GM12875 (cell line): ENCODE results near the gene TFCP2L1.

Source experiments
- H3K4me3 ChIP-seq: one replicate; pipeline ENCODE4 v1.5.1; 2011; ENCODE audit warnings: low read depth, low read length, control low read depth
- TF ChIP-seq, protein P1 (sequence below): IDR thresholded peaks from 2 replicates; pipeline ENCODE4 v1.5.1; 2011; ENCODE audit warnings: low read depth, mild to moderate bottlenecking, control low read depth, inconsistent platforms, low read length, moderate library complexity, borderline replicate concordance; ENCODE audit not compliant: insufficient read depth

The TFCP2L1 gene

DNA sequence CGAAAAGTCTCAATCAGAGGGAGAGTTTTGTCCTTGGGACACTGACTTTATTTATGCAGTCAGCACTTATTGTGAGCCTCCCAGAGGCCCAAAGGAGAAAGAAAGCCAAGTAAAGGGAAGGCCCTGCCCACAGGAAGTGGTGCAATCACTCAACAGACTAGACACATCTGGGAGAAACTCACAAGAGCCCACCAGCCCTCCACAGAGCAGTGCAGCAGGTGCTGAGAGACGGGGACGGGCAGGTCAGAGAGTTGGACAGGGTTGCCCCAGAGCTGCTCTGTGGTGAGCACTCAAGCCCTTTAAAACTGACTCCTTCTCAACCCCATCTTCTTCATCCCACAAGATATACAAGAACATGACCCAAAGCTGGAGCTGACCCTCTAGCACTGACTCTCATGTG lies 96.0 kb downstream of the TFCP2L1 start:
- H3K4me3 ChIP-seq, result no peak overlapping the region
- TF ChIP-seq, protein P1, sequence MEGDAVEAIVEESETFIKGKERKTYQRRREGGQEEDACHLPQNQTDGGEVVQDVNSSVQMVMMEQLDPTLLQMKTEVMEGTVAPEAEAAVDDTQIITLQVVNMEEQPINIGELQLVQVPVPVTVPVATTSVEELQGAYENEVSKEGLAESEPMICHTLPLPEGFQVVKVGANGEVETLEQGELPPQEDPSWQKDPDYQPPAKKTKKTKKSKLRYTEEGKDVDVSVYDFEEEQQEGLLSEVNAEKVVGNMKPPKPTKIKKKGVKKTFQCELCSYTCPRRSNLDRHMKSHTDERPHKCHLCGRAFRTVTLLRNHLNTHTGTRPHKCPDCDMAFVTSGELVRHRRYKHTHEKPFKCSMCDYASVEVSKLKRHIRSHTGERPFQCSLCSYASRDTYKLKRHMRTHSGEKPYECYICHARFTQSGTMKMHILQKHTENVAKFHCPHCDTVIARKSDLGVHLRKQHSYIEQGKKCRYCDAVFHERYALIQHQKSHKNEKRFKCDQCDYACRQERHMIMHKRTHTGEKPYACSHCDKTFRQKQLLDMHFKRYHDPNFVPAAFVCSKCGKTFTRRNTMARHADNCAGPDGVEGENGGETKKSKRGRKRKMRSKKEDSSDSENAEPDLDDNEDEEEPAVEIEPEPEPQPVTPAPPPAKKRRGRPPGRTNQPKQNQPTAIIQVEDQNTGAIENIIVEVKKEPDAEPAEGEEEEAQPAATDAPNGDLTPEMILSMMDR, result no peak

DNA sequence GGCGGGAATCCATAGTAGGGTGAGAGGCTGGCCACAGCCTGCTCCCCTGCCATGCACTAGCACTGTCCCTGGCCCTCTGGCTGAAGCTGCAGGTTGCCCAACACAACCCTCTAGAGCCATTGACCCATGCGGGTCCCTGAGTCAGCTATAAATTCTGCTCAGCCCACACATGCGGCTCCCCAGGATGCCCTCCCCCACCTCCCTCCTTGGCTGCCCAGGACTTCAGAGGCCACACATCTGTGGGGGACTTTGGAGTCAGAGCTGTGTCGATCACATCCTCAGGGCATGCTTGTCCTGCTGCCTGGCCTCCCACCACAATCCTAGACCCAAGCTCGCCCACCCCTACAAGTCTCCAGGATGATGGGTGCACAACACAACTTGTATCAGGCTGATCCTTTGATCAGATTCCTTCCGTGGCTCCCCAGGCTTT lies 97.0 kb downstream of the TFCP2L1 start:
- TF ChIP-seq, protein P1, result no peak
- H3K4me3 ChIP-seq, result no peak overlapping the region

DNA sequence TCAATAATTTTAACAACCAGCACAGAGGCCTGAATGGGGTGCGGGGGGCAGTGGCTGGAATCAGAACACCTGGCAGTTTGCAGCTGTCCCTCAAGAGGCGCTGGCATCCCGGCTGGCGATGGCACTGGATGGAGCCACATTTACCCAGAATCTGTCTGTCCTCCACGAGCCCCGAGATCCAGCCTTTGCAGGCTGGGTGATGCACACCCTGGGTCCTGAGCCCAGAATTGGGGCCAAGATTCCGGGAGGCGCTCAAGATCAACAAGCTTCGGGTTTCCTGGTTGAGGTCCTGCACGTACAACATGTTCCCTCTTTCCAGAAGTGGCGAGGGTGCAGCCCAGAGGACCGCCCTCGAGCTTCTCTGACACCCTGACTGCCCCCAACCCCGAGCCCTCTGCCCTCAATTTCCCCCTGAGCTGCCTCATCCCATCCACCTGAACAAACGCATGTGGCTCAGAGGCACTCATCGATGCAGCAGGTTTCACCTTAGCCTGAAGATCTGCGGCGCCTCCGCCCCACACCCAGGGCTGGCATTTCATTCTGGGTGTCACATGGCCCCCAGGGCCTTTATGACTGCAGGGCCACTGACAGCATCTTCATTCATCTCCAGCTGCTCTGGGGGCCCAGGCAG lies 97.5 kb downstream of the TFCP2L1 start:
- no peak overlapping the region for H3K4me3 ChIP-seq
- TF ChIP-seq, protein P1, result no peak

- no peak overlapping the region for H3K4me3 ChIP-seq
- TF ChIP-seq, protein P1, result no peak
Measured at GRCh38 chr2:121186261-121186660, 98.7 kb downstream of the TFCP2L1 start.

DNA sequence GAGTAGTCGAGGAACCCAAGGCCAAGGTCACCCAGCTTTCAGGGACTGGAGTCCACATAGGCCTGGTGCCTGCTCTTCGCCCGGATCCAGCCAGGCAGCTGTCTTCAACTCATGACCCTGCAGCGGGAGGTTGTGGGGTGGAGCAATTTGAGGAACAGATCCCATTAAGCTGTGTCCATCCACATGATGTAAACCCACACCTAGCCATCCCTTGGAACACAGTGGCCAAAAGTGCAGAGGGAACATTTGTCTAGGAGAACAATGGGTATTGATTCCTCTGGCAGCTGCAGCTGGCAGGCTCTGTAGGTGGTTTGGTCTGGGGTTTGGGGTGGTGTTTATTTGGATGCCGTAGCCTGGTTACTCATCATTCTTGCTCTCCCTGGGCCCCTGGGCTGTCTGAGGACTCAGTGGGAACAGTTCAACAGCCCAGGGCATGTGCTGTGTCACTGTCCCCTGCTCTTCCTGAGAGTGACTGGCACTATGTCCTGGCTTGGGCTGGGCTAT lies 99.4 kb downstream of the TFCP2L1 start:
- TF ChIP-seq, protein P1, result no peak
- H3K4me3 ChIP-seq, result no peak overlapping the region

- TF ChIP-seq, protein P1, result no peak
- no peak overlapping the region for H3K4me3 ChIP-seq
Measured at GRCh38 chr2:121185111-121185510, 99.9 kb downstream of the TFCP2L1 start.

DNA sequence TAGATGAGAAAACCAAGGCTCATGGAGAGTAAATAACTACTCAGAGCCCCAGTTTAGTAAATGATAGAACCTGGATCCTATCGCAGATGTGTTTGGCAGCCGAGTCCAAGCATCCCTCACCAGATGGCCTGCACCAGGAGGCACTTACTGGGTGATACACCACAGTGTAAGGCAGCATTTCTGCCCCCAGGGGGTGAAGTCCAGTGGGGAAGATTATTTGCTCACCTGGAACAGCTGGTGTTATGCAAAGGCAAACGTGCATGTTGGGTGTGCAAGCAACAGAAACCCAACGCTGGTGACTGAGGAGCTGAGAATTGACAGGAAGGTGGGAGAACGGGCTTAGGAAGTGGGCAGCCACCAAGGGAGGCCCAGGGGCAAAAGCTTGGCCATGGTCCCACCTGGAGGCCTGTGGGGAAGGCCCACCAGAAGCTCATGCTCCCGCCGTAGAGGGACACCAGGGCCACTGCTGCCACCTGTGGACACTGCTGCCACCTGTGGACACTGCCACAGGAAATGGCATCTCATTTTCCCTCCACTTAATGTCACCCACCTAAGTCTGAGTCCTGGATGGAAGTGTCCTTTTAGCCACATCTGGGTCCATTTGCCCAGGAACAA lies 100.6 kb downstream of the TFCP2L1 start:
- no peak overlapping the region for H3K4me3 ChIP-seq
- TF ChIP-seq, protein P1, result no peak
